Tibial artery (tissue), 4 donors: ENCODE data around the gene PRKAG2.
A peak's percentile ranks its signal among the peaks of the same experiment; 100 is the strongest.

Experiments used
- DNase-seq, 2 donors: peaks; one replicate each; pipeline ENCODE4 v3.0.0-alpha.2; 2019
- H3K27ac ChIP-seq, 2 donors: fragments of 200-600 bp; sonication (generic) in 1 of 2; 1 replicate in 1 of 2; 2 replicates in 1 of 2; pipeline ENCODE4 v1.5.1; 2018 to 2019; ENCODE audit warnings: mild to moderate bottlenecking in 1 of 2
- H3K27me3 ChIP-seq, 2 donors: fragments of 200-600 bp; sonication (generic) in 1 of 2; one replicate each; pipeline versions ENCODE4 v1.5.1 to v1.6.0; 2016 to 2019
- H3K36me3 ChIP-seq, 3 donors: fragments of 200-600 bp; sonication (generic) in 2 of 3; one replicate each; pipeline ENCODE4 v1.5.1; 2016 to 2019; ENCODE audit warnings: mild to moderate bottlenecking in 2 of 3
- H3K4me1 ChIP-seq, 4 donors: fragments of 200-600 bp; sonication (generic) in 2 of 4; 1 replicate in 3 of 4; 2 replicates in 1 of 4; pipeline ENCODE4 v1.5.1; 2016 to 2019
- H3K4me3 ChIP-seq, 2 donors: fragments of 200-600 bp; sonication (generic) in 1 of 2; 1 replicate in 1 of 2; 2 replicates in 1 of 2; pipeline ENCODE4 v1.5.1; 2018 to 2019; ENCODE audit warnings: mild to moderate bottlenecking in 2 of 2
- H3K9me3 ChIP-seq, 3 donors: fragments of 200-600 bp; sonication (generic) in 1 of 3; one replicate each; pipeline ENCODE4 v1.5.1; 2016 to 2019
- intact Hi-C: fragments of 100-400 bp; cut with DNase I; formaldehyde crosslinking; loops from one replicate; pipeline ENCODE4 v1.15.0; 2023; ENCODE audit warnings: low total_unique reads
- TF ChIP-seq, protein P1 (sequence below), 2 experiments: fragments of 200-600 bp in 1 of 2; fragments of 450-650 bp in 1 of 2; IDR thresholded peaks; one replicate each; pipeline ENCODE4 v1.5.1; 2017 to 2019; ENCODE audit warnings: antibody characterized with exemption in 2 of 2, mild to moderate bottlenecking in 1 of 2, moderate library complexity in 1 of 2

PRKAG2 gene

DNA sequence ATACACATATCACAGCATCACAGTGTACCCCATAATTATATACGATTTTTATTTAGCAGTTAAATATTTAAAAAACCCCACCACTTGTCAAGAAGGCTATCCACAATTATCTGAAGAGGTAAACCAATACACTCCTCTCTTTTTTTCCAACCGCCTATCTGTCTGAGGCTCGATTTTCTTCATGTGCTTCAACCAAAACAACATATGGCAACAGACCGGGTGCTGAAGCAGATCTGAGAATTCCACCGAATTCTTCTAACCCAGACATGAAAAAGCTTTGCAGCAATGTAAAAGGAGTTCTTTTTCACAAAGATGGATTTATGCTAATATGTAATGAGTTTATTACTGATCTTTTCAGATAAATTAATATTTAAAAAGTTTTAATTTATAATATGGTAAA is 224.8 kb downstream of the PRKAG2 start:
- no peaks in the 10 kb centered on the region for H3K9me3 ChIP-seq
- no peaks in the 10 kb centered on the region for H3K36me3 ChIP-seq
- no peak overlapping the region for H3K4me3 ChIP-seq
- DNase-seq: no peak
- peak overlapping the region; percentile 79 for H3K27ac ChIP-seq
- H3K27me3 ChIP-seq: no peaks in the 10 kb centered on the region
- TF ChIP-seq, protein P1, sequence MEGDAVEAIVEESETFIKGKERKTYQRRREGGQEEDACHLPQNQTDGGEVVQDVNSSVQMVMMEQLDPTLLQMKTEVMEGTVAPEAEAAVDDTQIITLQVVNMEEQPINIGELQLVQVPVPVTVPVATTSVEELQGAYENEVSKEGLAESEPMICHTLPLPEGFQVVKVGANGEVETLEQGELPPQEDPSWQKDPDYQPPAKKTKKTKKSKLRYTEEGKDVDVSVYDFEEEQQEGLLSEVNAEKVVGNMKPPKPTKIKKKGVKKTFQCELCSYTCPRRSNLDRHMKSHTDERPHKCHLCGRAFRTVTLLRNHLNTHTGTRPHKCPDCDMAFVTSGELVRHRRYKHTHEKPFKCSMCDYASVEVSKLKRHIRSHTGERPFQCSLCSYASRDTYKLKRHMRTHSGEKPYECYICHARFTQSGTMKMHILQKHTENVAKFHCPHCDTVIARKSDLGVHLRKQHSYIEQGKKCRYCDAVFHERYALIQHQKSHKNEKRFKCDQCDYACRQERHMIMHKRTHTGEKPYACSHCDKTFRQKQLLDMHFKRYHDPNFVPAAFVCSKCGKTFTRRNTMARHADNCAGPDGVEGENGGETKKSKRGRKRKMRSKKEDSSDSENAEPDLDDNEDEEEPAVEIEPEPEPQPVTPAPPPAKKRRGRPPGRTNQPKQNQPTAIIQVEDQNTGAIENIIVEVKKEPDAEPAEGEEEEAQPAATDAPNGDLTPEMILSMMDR (IDR thresholded peaks at IDR 0.05): no peak
- intact Hi-C loops: no loop called here
- peaks cover 0 to 30% (median 18%) of the 10 kb centered on the region in 4 donors for H3K4me1 ChIP-seq

GRCh38 chr7:151650161-151650560 is 226.8 kb downstream of the PRKAG2 start:
- Histone ChIP-seq H3K4me1 (peaks cover 0 to 25% (median 18%) of the 10 kb centered on the region in 4 donors), H3K36me3 (no peaks in the 10 kb centered on the region), H3K4me3 (no peak overlapping the region), H3K27me3 (no peaks in the 10 kb centered on the region), H3K9me3 (peaks cover 0 to 2% (median 0%) of the 10 kb centered on the region in 3 donors), H3K27ac (peak overlapping the region; percentile 44 to 79)
- intact Hi-C loops: no loop called here
- TF ChIP-seq, protein P1 (IDR thresholded peaks at IDR 0.05): no peak
- no peak for DNase-seq

DNA sequence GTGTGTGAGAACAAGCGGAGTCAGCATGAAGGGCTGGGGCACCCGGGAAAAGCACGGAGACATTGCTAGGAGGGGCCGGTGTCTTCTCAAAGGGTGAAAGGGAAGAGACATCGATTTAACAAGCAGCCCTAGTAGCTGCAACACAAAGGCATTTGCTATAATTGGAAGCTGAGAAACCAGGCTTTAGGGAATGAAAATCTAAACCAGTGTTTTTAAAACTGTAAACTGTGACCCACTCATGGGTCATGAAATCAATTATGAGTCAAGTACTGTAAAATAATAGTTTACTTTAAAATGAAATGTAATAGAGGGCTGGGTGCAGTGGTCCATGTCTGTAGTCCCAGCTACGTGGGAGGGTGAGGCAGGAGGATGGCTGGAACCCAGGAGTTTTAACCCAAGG is 228.5 kb downstream of the PRKAG2 start:
- DNase-seq: no peak

DNA sequence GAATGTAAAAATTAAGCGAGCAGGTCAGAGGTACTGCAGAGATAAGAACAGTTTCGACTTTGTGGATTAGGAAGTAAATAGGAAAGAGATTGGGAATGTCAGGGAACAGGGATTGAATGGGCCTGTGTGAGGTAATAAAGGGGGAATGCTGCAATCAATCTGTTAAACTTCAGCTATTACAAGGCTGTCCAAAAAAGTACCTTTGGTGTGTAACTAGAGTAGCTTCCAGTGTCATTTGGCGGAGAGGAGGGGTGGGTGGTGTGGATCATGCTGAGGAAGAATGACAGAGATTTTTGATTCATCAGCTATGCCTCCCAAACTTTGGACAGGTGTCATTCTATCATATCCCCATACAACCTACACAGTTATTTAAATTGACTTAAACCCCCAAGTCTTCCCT is 229.0 kb downstream of the PRKAG2 start:
- no peaks in the 10 kb centered on the region for H3K36me3 ChIP-seq
- TF ChIP-seq, protein P1 (IDR thresholded peaks at IDR 0.05): no peak
- H3K9me3 ChIP-seq: peaks cover 0 to 3% (median 0%) of the 10 kb centered on the region in 3 donors
- H3K4me1 ChIP-seq: peaks cover 0 to 25% (median 18%) of the 10 kb centered on the region in 4 donors
- no peaks in the 10 kb centered on the region for H3K27me3 ChIP-seq
- H3K4me3 ChIP-seq: no peak overlapping the region
- intact Hi-C loops: no loop called here
- no peak overlapping the region for H3K27ac ChIP-seq
- DNase-seq: no peak

More for the DNA sequence above, 228.5 kb downstream of the PRKAG2 start:
- TF ChIP-seq, protein P1 (IDR thresholded peaks at IDR 0.05): no peak
- Histone ChIP-seq H3K4me1 (peaks cover 0 to 25% (median 18%) of the 10 kb centered on the region in 4 donors), H3K9me3 (peaks cover 0 to 3% (median 0%) of the 10 kb centered on the region in 3 donors), H3K4me3 (no peak overlapping the region), H3K36me3 (no peaks in the 10 kb centered on the region), H3K27ac (no peak overlapping the region), H3K27me3 (no peaks in the 10 kb centered on the region)
- intact Hi-C loops: no loop called here

GRCh38 chr7:151647006-151647405 is 229.9 kb downstream of the PRKAG2 start:
- H3K27me3 ChIP-seq: no peaks in the 10 kb centered on the region
- TF ChIP-seq, protein P1 (IDR thresholded peaks at IDR 0.05): no peak
- H3K4me1 ChIP-seq: peaks cover 0 to 23% (median 18%) of the 10 kb centered on the region in 4 donors
- H3K4me3 ChIP-seq: no peak overlapping the region
- peaks cover 0 to 3% (median 0%) of the 10 kb centered on the region in 3 donors for H3K9me3 ChIP-seq
- H3K27ac ChIP-seq: no peak overlapping the region
- DNase-seq: no peak
- no peaks in the 10 kb centered on the region for H3K36me3 ChIP-seq
- intact Hi-C loops: no loop called here

DNA sequence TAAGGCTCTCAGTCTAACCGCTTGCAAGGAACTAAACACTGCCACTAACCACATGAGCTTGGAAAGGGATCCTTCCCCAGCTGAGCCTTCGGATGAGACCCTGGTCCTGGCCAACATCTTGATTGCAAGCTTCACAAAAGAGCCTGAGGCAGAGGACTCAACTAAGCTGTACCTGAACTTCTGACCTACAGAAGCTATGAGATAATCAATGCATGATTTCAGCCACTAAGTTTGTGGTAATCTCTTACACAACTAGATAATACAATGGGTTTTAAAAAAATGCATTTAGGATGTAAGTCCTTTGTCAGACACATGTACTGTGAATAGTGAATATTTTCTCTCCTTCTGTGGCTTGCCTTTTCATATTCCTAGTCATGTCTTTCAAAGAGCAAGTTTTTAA is 231.6 kb downstream of the PRKAG2 start:
- intact Hi-C loops: no loop called here
- H3K36me3 ChIP-seq: no peaks in the 10 kb centered on the region
- peaks cover 0 to 20% (median 8%) of the 10 kb centered on the region in 4 donors for H3K4me1 ChIP-seq
- H3K27ac ChIP-seq: no peak overlapping the region
- peaks cover 0 to 3% (median 0%) of the 10 kb centered on the region in 3 donors for H3K9me3 ChIP-seq
- H3K4me3 ChIP-seq: no peak overlapping the region
- TF ChIP-seq, protein P1 (IDR thresholded peaks at IDR 0.05): no peak
- no peak for DNase-seq
- H3K27me3 ChIP-seq: no peaks in the 10 kb centered on the region
